DOHH2 (cell line): ENCODE data around the gene GNPTAB.
"Not testable (repeated sequence)": the region's sequence is repeated elsewhere in the genome, so short reads cannot be mapped to it uniquely, and the experiment has no call there.

ENCODE experiments used
- H3F3A ChIP-seq: fragments of 200-600 bp; sonication (generic), shearing (Covaris generic); 2 replicates; pipeline ENCODE4 v1.6.0; 2016; ENCODE audit warnings: antibody characterized with exemption, mild to moderate bottlenecking; ENCODE audit not compliant: control insufficient read depth, insufficient read depth
- H3K27ac ChIP-seq: fragments of 200-600 bp; sonication (generic); 2 replicates; pipeline ENCODE4 v1.5.1; 2014; ENCODE audit warnings: low read depth, mild to moderate bottlenecking, low read length, moderate library complexity
- H3K27me3 ChIP-seq: fragments of 200-600 bp; sonication (generic); 2 replicates; pipeline ENCODE4 v1.6.1; 2014; ENCODE audit warnings: mild to moderate bottlenecking, low read length, mixed read lengths; ENCODE audit not compliant: control insufficient read depth
- H3K36me3 ChIP-seq: fragments of 200-600 bp; sonication (generic); 2 replicates; pipeline ENCODE4 v1.6.1; 2014; ENCODE audit warnings: mild to moderate bottlenecking, low read length, moderate library complexity, mixed read lengths; ENCODE audit not compliant: control insufficient read depth
- H3K4me1 ChIP-seq: fragments of 200-600 bp; sonication (generic); 2 replicates; pipeline ENCODE4 v1.6.1; 2014; ENCODE audit warnings: mild to moderate bottlenecking, low read length, mixed read lengths; ENCODE audit not compliant: control insufficient read depth
- H3K4me2 ChIP-seq: fragments of 200-600 bp; sonication (generic); 2 replicates; pipeline ENCODE4 v1.6.0; 2014; ENCODE audit warnings: mild to moderate bottlenecking, low read length, moderate library complexity
- H3K4me3 ChIP-seq: fragments of 200-600 bp; sonication (generic); 2 replicates; pipeline ENCODE4 v1.5.1; 2014; ENCODE audit warnings: mild to moderate bottlenecking, low read length, mixed read lengths
- H3K79me2 ChIP-seq: fragments of 200-600 bp; sonication (generic); 2 replicates; pipeline ENCODE4 v1.6.1; 2014; ENCODE audit warnings: mild to moderate bottlenecking, low read length, mixed read lengths; ENCODE audit not compliant: control insufficient read depth
- H3K9me2 ChIP-seq: fragments of 200-600 bp; sonication (generic); replicated peaks from 2 replicates; pipeline ENCODE4 v1.6.1; 2014; ENCODE audit warnings: mild to moderate bottlenecking, low read length, mixed read lengths; ENCODE audit not compliant: control insufficient read depth
- H3K9me3 ChIP-seq: fragments of 200-600 bp; sonication (generic); 2 replicates; pipeline ENCODE4 v1.6.1; 2014; ENCODE audit warnings: antibody characterized with exemption, low read length, mixed read lengths; ENCODE audit not compliant: control insufficient read depth, insufficient read depth
- H4K20me1 ChIP-seq: fragments of 200-600 bp; sonication (generic); 2 replicates; pipeline ENCODE4 v1.6.0; 2014; ENCODE audit warnings: low read depth, mild to moderate bottlenecking, antibody characterized with exemption, low read length, moderate library complexity; ENCODE audit not compliant: control insufficient read depth, insufficient read depth
- CTCF ChIP-seq: fragments of 200-600 bp; sonication (generic); IDR thresholded peaks from one replicate; pipeline ENCODE4 v1.5.1; 2014; ENCODE audit warnings: antibody characterized with exemption, mild to moderate bottlenecking, low read depth, low read length; ENCODE audit not compliant: poor library complexity, severe bottlenecking
- EZH2phosphoT487 ChIP-seq: fragments of 200-600 bp; sonication (generic); IDR thresholded peaks from 2 replicates; pipeline ENCODE4 v1.6.1; 2017; ENCODE audit warnings: borderline replicate concordance, mild to moderate bottlenecking, antibody characterized with exemption, low read length, moderate library complexity, mixed read lengths

Gene GNPTAB

GRCh38 chr12:101813117-101813516 is 17.6 kb downstream of the GNPTAB start:
- Histone ChIP-seq H3K9me2 (no peaks in the 10 kb centered on the region), H4K20me1 (no peaks in the 10 kb centered on the region), H3K79me2 (peaks cover 9% of the 10 kb centered on the region), H3K27me3 (no peaks in the 10 kb centered on the region), H3K4me2 (no peak overlapping the region), H3K9me3 (no peaks in the 10 kb centered on the region), H3K27ac (no peak overlapping the region), H3K4me3 (no peak overlapping the region), H3K36me3 (no peaks in the 10 kb centered on the region), H3K4me1 (no peaks in the 10 kb centered on the region), H3F3A (no peaks in the 10 kb centered on the region)
- TF ChIP-seq CTCF: no peak
- no peak for TF ChIP-seq EZH2phosphoT487

- not testable (repeated sequence) for H3K4me3 ChIP-seq, H3K4me2 ChIP-seq, H3K79me2 ChIP-seq, H4K20me1 ChIP-seq, H3K9me3 ChIP-seq, H3K27me3 ChIP-seq, H3F3A ChIP-seq, H3K9me2 ChIP-seq, H3K4me1 ChIP-seq, H3K27ac ChIP-seq, H3K36me3 ChIP-seq
Observed at GRCh38 chr12:101812716-101813115, 18.0 kb downstream of the GNPTAB start.

- not testable (repeated sequence) for H3K27me3 ChIP-seq, H3K4me3 ChIP-seq, H3F3A ChIP-seq, H3K9me3 ChIP-seq, H3K4me2 ChIP-seq, H3K27ac ChIP-seq, H3K9me2 ChIP-seq, H3K36me3 ChIP-seq, H3K79me2 ChIP-seq, H3K4me1 ChIP-seq, H4K20me1 ChIP-seq
Observed at GRCh38 chr12:101811342-101811741, 19.4 kb downstream of the GNPTAB start.

- Histone ChIP-seq H3K9me2 (no peaks in the 10 kb centered on the region), H4K20me1 (no peaks in the 10 kb centered on the region), H3K27ac (no peak overlapping the region), H3K9me3 (no peaks in the 10 kb centered on the region), H3K4me1 (no peaks in the 10 kb centered on the region), H3F3A (no peaks in the 10 kb centered on the region), H3K79me2 (peaks cover 3% of the 10 kb centered on the region; the same call in 1 of the 2 replicates), H3K4me2 (no peak overlapping the region), H3K36me3 (no peaks in the 10 kb centered on the region), H3K27me3 (no peaks in the 10 kb centered on the region), H3K4me3 (no peak overlapping the region)
- TF ChIP-seq CTCF: no peak
- no peak for TF ChIP-seq EZH2phosphoT487
Observed at GRCh38 chr12:101809208-101809607, 21.6 kb downstream of the GNPTAB start.
